Renal pelvis (tissue), 4 donors: ENCODE measurements around the gene ZNF300. TPM values are rescaled to one million over a fixed set of nuclear protein-coding genes. Genes with fewer than 3 reads are reported as not detected.
"Not testable (repeated sequence)": the region's sequence is repeated elsewhere in the genome, so short reads cannot be mapped to it uniquely, and the experiment has no call there.

Experiments
- DNase-seq: peaks from one replicate; pipeline ENCODE4 v3.0.0-alpha.2; 2013
- polyA plus RNA-seq, 3 donors: library from polyadenylated mRNA; unstranded; fragments of 120-200 nt; gene quantifications; one replicate each; pipeline ENCODE4 v1.2.1, GENCODE V29; 2013; ENCODE audit not compliant: insufficient read length in 3 of 3

The ZNF300 gene
- polyA plus RNA-seq, 3 donors: 35.5 to 37.5 (median 37.0) TPM

DNA sequence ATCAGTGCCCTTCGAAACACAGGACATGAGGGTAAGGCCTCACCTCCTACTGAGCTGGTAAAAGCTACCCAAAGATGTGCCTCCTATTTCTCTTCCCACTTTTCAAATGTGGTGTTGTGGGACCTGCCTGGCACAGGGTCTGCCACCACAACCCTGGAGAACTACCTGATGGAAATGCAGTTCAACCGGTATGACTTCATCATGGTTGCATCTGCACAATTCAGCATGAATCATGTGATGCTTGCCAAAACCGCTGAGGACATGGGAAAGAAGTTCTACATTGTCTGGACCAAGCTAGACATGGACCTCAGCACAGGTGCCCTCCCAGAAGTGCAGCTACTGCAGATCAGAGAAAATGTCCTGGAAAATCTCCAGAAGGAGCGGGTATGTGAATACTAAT lies 56.5 kb downstream of the ZNF300 start:
- no peak for DNase-seq

GRCh38 chr5:150847334-150847695 lies 57.5 kb downstream of the ZNF300 start:
- no peak for DNase-seq

DNA sequence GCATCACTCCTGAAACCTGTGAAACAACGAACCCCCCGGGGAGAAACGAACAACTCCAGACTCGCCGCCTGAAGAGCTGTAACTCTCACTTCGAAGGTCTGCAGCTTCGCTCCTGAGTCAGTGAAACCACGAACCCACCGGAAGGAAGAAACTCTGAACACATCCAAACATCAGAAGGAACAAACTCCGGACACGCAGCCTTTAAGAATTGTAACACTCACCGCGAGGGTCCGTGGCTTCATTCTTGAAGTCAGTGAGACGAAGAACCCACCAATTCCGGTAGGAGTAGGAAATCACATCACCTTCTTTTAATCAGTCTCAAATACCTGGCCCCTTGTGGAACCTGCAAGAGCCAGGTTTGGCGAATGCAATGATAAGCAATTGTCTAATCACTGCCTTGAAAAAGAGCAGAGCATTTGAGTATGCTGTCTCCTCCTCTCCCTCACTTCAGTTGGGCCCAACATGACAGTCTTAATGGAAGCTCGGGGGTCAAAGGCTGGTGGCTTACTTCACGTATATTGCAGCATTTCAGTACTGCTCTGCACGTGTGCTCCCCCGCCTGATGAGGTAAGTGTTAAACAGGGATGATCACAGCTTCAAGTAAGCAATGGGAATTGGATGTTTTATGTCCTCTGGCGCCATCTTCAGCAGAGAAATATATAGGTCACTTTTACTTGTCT lies 58.0 kb downstream of the ZNF300 start:
- DNase-seq: peak; percentile 84

GRCh38 chr5:150846308-150846653 lies 58.5 kb downstream of the ZNF300 start, which contains the start of gene IRGM:
Gene IRGM (plus strand): TSS chr5:150846521. CDS start chr5:150848124, 1,603 bp downstream.
- not testable (repeated sequence) for DNase-seq

- DNase-seq: not testable (repeated sequence)
These were observed 59.5 kb downstream of the ZNF300 start for GRCh38 chr5:150845185-150845859.

Other genes with a start within 250 kb of the ZNF300 start
- 1 to 10 TPM; 5.9 to 8.6 (median 7.2) TPM for gene MYOZ3, start 243.7 kb downstream of the ZNF300 start, polyA plus RNA-seq
- gene RBM22, start 203.9 kb downstream of the ZNF300 start, polyA plus RNA-seq: 10 to 100 TPM; 69.8 to 88.6 (median 78.0) TPM
- 10 to 100 TPM; 57.0 to 71.0 (median 67.8) TPM for gene DCTN4, start 146.0 kb downstream of the ZNF300 start, polyA plus RNA-seq
- 10 to 100 TPM; 20.5 to 21.6 (median 21.6) TPM for gene SMIM3, start 126.2 kb downstream of the ZNF300 start, polyA plus RNA-seq
- 1 to 10 TPM in 1 of 3 donors, under 1 TPM in 2; 0.39 to 1.1 (median 0.43) TPM for gene IRGM, start 58.5 kb downstream of the ZNF300 start, polyA plus RNA-seq
- 1,000 to 10,000 TPM; 1,360 to 1,471 (median 1,367) TPM for gene GPX3, start 115.6 kb upstream of the ZNF300 start, polyA plus RNA-seq
- gene TNIP1, start 176.1 kb upstream of the ZNF300 start, polyA plus RNA-seq: 10 to 100 TPM; 69.0 to 77.2 (median 76.5) TPM